NOMO-1 treated with dmso at 0.1 percent for 144 hours (cell line): ENCODE measurements around the gene RNF114.
"Not testable (repeated sequence)": the region's sequence is repeated elsewhere in the genome, so short reads cannot be mapped to it uniquely, and the experiment has no call there.

Experiments
- DNase-seq: peaks from one replicate; lab custom pipeline; 2025; ENCODE audit not compliant: unreplicated experiment; lab: John Stamatoyannopoulos, UW

The RNF114 gene

GRCh38 chr20:49961413-49961812 lies 25.2 kb downstream of the RNF114 start:
- no peak for DNase-seq

GRCh38 chr20:49964964-49965780 lies 29.0 kb downstream of the RNF114 start:
- DNase-seq: no peak

GRCh38 chr20:49965781-49966305 lies 29.6 kb downstream of the RNF114 start:
- no peak for DNase-seq

- no peak for DNase-seq
Measured at GRCh38 chr20:49966861-49967260, 30.7 kb downstream of the RNF114 start.

- DNase-seq: no peak
Measured at GRCh38 chr20:49969234-49969633, 33.0 kb downstream of the RNF114 start.

- DNase-seq: no peak
Measured at GRCh38 chr20:49969946-49970345, 33.7 kb downstream of the RNF114 start.

- no peak for DNase-seq
Measured at GRCh38 chr20:49970498-49970897, 34.3 kb downstream of the RNF114 start.

GRCh38 chr20:49973981-49974380 lies 37.8 kb downstream of the RNF114 start:
- no peak for DNase-seq

GRCh38 chr20:49976542-49976941 lies 40.3 kb downstream of the RNF114 start:
- no peak for DNase-seq

GRCh38 chr20:49977740-49978139 lies 41.5 kb downstream of the RNF114 start:
- not testable (repeated sequence) for DNase-seq

GRCh38 chr20:49978685-49979029 lies 42.5 kb downstream of the RNF114 start:
- no peak for DNase-seq

GRCh38 chr20:49979030-49979832 lies 43.0 kb downstream of the RNF114 start:
- DNase-seq: no peak

- DNase-seq: no peak
Measured at GRCh38 chr20:49980140-49981008, 44.2 kb downstream of the RNF114 start.

GRCh38 chr20:49981218-49982071 lies 45.2 kb downstream of the RNF114 start:
- DNase-seq: no peak

GRCh38 chr20:49982072-49982345 lies 45.8 kb downstream of the RNF114 start:
- no peak for DNase-seq

GRCh38 chr20:49982346-49983122 lies 46.3 kb downstream of the RNF114 start, which contains the start of gene SNAI1:
SNAI1 (plus strand) TSS chr20:49982980; CDS start chr20:49983060, 80 bp downstream.
- peak; percentile 80 for DNase-seq

GRCh38 chr20:49983123-49983847 lies 47.1 kb downstream of the RNF114 start:
- DNase-seq: no peak

GRCh38 chr20:49983848-49984408 lies 47.7 kb downstream of the RNF114 start:
- no peak for DNase-seq
